ENCODE measurements around the gene NEURL4. TPM values are rescaled to one million over a fixed set of nuclear protein-coding genes. Genes with fewer than 3 reads are reported as not detected.

Gene NEURL4
- polyA plus RNA-seq, 4 donors: 25.7 to 43.8 (median 27.8) TPM

GRCh38 chr17:7326186-7326585 lies 2.9 kb downstream of the NEURL4 start:
- DNase-seq (ENCODE audit: low read depth in 4 of 4, low spot score in 3 of 4): no peak

- DNase-seq (ENCODE audit: low read depth in 4 of 4, low spot score in 3 of 4): no peak
These were observed 4.1 kb downstream of the NEURL4 start for GRCh38 chr17:7325031-7325528.

DNA sequence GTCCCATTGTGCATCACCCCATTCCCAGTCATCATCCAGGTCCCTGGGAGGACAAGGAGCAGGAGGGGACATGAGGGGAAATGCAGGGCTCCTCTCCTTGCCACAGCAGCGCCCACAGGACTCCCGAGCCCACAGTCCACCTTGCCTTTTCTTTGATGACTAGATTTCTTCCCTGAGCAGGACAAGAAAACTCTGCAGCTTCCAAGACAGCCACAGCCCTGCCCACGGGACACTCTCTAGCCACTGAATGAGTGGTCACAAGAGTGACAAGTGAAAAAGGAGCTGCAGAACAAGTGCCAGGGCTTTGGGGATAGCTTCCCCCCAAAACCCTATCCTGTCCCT lies 4.7 kb downstream of the NEURL4 start:
- DNase-seq (ENCODE audit: low read depth in 4 of 4, low spot score in 3 of 4): no peak

DNA sequence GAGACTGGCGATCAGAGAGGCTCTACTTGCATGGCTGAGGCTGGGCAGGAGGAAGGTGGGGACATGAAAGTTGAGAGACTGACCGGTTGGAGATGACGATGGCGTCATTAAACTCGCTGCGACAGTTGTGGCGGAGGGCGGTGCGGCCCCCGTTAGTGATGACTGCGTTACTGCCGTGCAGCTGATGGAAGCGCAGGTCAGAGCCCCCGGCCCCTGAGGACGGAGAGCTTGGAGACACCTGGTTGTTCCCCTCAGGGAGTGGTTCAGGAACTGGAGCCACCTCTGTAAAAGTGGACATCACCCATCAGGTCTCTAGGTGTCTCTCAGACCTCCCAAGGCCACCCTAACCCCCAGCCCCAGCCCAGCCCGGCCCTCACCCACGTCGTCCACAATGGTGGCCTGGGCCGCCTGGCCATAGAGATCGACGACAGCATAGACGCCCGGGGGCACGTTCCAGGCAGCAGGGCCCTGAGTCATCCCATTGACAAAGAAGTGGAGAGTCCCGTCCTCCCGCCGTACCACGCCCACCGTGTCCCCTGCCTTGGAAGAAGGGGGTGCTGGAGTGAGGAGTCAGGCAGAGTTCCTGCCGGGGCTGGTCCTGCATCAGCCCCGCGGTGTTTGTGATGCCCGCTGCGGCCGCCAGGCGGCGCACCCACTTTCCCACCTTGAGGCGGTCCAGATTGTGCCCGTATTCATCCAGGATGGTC lies 5.3 kb downstream of the NEURL4 start:
- no peak for DNase-seq (ENCODE audit: low read depth in 4 of 4, low spot score in 3 of 4)

GRCh38 chr17:7322520-7323194 lies 6.5 kb downstream of the NEURL4 start:
- no peak for DNase-seq (ENCODE audit: low read depth in 4 of 4, low spot score in 3 of 4)

DNA sequence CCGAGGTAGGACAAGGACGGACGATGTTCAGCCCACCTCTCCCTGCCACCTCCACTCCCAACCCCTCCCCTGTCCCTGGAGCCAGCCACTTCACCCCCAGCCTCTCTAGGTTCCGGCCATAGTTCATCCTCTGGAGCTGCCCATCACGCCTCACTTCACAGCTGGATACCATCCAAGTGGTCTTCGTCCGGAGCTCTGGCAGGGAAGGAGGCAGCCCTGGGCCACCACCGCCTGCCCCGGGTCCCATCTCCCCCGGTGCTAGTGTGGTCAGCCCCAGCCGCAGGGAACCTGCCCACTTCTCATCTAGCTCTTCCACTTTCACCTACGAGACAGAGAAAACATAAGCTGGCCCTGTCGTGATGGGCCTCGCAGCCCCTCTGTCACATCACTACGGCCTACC lies 7.7 kb downstream of the NEURL4 start:
- DNase-seq (ENCODE audit: low read depth in 4 of 4, low spot score in 3 of 4): no peak

- DNase-seq (ENCODE audit: low read depth in 4 of 4, low spot score in 3 of 4): no peak
These were observed 10.8 kb downstream of the NEURL4 start for GRCh38 chr17:7318121-7318860.

DNA sequence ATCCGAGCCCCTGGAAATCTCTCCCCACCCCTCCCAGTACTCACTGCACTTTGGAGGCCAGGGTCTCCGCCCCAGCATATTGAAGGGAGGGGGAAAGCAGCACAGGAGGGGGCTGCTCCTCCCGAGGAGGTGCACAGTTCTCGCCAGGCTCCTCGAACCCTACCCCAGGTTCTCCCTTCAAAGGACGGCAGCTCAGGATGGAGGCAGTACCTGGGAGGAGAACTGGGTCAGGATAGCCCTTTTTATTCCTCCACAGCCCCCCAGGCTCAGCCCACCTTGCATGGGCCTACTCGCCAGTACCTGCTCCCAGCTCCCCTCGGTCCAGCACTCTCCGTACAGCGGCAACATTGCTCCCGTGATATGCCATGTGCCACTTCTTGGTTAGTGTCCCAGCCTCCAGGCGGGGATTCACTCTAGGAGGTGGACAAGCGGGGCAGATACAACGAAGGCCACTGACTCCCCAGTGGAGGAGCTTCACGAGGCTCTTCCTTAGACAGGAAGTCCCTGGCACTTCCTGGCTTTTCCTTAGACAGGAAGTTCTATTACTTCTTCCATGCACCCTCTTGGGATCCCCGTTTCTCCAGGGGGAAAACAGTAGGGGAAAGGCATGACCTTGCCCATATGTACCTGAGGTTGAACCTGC lies 11.9 kb downstream of the NEURL4 start:
- DNase-seq (ENCODE audit: low read depth in 4 of 4, low spot score in 3 of 4): no peak

DNA sequence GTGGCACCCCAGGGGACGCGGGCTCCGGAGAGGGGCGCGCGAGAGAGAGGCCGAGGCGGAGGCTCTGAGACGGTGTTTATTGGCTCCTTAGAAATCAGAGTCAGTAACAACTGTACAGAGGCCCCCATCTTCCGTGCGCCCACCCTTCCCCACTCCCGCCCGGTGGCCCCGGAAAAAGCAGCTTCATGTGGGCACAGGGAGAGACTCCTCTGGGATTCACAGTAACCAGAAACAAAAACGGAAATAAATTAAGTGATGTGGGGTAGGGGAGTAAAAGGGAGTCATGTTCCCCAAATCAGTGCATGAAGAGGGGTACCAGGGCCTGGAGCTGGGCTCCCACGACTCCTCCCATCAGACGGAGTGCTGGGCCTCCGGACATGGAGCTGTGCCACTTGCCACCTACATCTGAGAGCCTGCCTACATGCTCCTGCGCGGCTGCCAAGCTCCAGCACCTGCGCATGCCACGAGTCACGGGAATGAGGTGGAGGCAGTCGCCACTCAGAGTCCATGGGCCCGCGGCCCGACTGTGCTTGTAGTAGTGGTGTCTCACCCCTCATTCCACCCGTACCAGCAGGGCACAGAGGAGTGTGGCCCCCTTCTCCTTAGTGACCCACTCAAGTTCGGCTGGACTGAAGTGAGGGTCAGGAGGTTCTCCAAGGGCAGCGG lies 13.4 kb downstream of the NEURL4 start:
- DNase-seq (ENCODE audit: low read depth in 4 of 4, low spot score in 3 of 4): no peak

DNA sequence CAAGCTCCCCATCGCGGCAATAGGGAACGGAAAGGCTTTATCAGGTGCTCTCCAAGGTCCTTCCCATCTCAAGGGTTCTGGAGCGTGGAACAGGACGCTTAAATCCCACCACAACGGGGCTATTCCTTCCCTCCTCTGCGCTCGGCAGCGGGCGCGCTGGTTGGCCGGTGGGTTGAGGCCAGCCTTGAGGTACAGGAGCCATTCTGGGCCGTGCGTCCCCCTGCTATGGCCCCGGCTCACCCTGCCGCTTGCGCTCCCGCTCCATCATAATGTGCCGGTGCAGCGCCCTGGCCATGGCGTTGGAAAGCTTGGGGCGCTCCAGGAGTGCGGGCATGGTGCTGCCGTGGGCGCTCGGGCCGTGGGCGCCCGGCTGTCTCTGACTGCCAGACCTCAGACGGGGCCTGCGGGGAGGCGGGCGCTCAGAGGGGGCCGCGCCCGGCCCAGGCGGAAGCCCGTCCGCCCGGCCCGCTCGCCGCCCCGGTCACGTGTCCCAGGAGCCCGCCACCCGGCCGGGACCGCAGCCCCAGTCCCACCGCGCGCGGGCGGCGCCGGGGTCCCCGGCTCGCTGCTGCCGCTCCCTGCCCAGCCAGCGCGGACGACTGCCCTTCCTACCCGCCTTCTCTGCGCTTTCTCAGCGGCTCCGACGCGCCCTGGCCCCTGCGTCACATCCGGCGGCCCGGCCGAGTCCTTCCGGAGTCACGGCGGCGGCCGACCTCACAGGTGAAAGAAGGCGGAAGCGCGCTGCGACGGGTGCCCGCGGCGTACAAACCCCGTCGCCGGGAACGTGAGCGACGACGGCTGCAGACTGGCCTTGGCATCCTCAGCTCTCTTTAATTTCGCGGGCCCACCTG lies 14.2 kb downstream of the NEURL4 start, which contains the start of gene GPS2:
Gene GPS2 (minus strand): TSS at position 642 of the 851 bp plus-strand sequence. CDS start 308 bp downstream, at position 334.
- peak in 3 of 4 donors; percentile 71 to 80 (median 71) for DNase-seq (ENCODE audit: low read depth in 4 of 4, low spot score in 3 of 4)

- no peak for DNase-seq (ENCODE audit: low read depth in 4 of 4, low spot score in 3 of 4)
These were observed 15.0 kb downstream of the NEURL4 start for GRCh38 chr17:7313890-7314718.

GRCh38 chr17:7313088-7313889 lies 15.8 kb downstream of the NEURL4 start:
- DNase-seq (ENCODE audit: low read depth in 4 of 4, low spot score in 3 of 4): no peak

GRCh38 chr17:7312432-7313087 lies 16.6 kb downstream of the NEURL4 start:
- no peak for DNase-seq (ENCODE audit: low read depth in 4 of 4, low spot score in 3 of 4)

DNA sequence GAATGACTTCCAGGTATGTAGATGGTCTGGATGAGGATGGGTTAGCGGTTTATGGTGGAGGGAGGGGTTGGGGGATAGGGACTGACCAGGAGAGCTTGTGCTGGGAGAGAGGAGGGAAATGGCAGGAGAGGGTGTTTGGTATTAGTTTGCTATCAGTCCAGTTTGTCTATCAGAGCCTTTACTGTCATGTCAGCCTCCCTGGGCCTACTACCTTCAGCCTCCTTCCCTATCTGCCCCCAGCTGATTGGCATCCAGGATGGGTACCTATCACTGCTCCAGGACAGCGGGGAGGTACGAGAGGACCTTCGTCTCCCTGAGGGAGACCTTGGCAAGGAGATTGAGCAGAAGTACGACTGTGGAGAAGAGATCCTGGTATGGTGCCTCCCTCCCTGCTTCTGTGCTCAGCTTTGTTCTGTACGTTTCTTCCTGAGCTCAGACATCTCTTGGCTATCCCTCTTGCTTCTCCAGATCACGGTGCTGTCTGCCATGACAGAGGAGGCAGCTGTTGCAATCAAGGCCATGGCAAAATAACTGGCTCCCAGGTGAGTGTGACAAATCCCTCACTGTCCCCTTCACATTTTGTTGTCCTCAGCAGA lies 17.9 kb downstream of the NEURL4 start:
- DNase-seq (ENCODE audit: low read depth in 4 of 4, low spot score in 3 of 4): no peak

GRCh38 chr17:7309628-7310027 lies 19.5 kb downstream of the NEURL4 start:
- no peak for DNase-seq (ENCODE audit: low read depth in 4 of 4, low spot score in 3 of 4)

DNA sequence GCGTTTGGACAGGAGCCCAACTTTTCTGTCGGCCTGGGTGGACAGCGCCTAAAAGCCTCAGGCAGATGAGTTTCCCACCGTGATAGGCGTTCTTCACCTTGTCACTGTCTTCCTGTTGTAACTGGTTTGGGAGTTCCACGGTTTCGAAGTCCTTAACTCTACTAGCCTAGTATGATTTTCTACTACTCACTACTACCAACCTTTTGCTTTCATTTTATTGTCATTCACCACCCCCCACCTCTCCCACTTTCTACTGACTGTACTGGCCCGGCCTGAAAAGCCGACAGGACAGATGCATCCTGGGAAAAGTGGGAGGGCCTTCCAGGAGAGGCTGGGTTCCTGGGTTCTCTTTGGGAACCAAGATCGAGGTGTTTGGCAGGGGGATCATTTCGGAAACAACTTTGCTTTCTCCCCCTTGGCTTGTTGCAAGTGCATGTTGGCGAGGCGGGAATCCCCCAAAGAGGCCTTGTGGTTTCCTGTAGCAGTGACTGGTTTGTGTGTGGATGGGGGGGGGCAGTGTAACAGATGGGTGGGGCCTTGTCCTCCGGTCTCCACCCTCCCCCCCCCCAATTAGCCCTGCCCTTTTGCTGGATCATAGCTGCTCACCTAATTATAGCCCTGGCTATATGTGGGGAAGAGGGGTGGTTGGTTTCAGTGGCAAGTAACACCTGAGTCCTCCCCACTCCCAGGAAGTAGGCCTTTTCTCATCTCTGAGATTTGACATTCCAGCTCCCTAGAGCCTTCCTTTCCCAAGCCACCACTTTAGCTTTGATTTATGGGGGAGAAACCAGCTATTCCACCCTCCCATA lies 20.3 kb downstream of the NEURL4 start:
- DNase-seq (ENCODE audit: low read depth in 4 of 4, low spot score in 3 of 4): no peak

All from left renal pelvis (tissue), 4 donors.